GM21447 (cell line): ENCODE data around the gene TMSB10.
"Not testable (repeated sequence)": the region's sequence is repeated elsewhere in the genome, so short reads cannot be mapped to it uniquely, and the experiment has no call there.

ENCODE experiments used
- ATAC-seq: cut with Tn5 transposase; IDR thresholded peaks from one replicate; pipeline ENCODE4 v1.9.1; 2021; ENCODE audit not compliant: unreplicated experiment

TMSB10 gene

DNA sequence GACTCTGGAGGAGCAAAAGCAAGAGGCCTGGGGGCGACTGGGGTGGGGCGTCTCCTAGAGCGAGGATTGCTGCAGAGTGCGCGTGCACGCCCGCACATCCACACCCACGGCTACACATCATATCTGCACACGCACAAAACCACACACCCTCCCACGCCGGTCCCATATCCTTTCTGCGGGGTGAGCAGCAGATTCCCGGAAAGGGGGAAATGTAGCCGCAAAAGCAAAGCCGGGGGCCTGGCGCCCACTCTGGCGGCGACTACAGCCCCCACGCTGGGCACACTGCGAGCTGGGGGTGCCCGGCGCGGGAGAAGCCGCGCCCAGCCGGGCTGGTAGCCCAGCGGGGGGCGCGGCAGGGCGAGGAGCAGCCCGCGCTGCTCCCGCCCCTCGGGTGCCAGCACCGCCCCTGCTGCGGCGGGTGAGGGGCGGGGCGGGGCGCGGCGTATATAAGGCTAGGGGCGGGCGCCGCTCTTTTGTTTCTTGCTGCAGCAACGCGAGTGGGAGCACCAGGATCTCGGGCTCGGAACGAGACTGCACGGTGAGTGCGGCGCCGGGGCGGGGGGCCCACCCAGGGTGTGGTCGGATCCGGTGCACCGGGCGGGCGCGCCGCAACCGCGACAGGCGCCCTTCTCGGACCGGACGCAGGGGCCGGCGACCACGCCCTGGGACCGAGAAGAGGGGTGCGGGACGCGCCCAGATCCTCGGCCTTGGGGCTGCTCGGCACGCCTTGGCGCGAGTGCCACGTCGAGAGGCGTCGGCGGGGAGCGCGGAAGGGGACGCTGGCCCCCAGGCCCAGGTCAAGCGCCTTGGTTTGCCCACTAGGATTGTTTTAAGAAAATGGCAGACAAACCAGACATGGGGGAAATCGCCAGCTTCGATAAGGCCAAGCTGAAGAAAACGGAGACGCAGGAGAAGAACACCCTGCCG is at the start of gene TMSB10:
Gene TMSB10 (plus strand): TSS at position 476 of the 927 bp plus-strand sequence.
- ATAC-seq, result peak; percentile 56

DNA sequence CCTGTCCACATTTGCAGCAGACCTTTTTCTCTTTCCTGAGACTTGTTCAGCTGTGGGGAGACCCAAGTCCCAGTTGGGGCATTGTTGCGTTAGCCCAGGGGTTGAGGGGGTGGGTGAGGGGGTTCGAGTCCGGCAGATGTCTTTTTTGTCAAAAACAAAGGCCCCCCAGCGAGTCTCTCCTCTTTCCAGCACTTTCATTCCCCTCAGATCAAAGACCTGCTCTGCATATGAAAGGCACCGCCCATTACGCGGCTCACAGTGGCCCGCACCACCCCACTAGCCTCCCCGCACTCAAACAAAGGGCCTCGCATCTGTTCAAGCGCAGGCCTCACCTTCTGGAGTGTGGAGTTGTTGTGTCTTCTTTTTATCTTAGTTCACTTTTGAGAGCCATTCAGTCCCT is 49.7 kb upstream of the TMSB10 start:
- no peak for ATAC-seq

- ATAC-seq, result no peak
Observed at GRCh38 chr2:84856787-84857186, 48.7 kb upstream of the TMSB10 start.

DNA sequence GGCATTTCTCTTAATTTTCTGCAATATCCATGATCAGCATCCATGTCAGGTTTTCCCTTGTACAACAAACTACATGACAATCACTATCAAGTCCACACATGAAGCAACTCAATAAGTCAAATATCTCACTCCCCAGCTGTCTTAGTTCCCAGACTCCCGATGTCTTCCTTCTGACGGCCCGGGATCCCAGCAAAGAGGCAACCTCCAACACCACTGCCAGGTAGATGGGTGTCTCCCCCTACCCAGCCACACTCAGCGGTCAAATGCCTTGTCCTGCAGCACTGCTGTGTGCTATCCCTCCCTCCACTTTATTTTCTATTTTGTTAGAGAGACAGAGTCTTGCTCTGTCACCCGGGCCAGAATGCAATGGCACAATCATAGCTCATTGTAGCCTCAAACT is 47.9 kb upstream of the TMSB10 start:
- ATAC-seq, result no peak

DNA sequence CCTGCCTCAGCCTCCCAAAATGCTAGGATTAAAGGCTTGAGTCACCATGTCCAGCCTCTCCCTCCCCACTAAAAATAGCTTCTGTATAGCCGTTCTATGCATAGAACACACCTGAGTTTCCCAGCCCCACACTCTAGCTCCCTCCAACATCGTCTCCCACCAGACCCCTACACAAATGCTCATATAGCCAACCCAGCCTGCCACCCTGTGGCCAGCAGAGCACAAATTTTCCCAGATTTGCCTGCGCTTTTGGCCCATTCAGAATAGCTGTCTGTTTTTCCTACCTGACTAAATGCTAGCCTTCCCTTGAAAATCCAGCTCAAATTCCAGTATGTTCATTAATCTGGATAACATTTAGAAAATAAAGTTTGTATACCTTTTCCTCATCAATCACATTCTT is 47.3 kb upstream of the TMSB10 start:
- no peak for ATAC-seq

DNA sequence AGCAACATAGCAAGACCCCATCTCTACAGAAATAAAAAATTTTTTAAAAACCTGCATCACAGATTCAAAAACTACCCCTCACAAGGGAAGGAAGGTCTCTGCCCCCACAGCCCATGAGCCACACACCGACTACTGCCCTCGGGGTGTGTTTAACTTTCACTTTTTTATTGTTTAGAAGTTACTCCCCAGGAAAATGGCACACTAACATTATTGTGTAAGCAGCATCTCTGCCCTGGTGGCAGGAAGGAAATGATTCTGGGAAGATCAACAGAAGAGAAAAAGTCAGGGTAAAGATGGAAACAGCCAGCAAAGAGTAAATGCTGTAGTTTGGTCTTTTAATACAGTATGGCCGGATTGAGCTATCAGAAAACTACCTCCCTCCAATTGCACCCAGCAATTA is 46.5 kb upstream of the TMSB10 start:
- ATAC-seq, result no peak

- ATAC-seq, result no peak
Observed at GRCh38 chr2:84861539-84861938, 43.9 kb upstream of the TMSB10 start.

- no peak for ATAC-seq
Observed at GRCh38 chr2:84862006-84862405, 43.5 kb upstream of the TMSB10 start.

- ATAC-seq, result no peak
Observed at GRCh38 chr2:84865181-84865783, 40.2 kb upstream of the TMSB10 start.

DNA sequence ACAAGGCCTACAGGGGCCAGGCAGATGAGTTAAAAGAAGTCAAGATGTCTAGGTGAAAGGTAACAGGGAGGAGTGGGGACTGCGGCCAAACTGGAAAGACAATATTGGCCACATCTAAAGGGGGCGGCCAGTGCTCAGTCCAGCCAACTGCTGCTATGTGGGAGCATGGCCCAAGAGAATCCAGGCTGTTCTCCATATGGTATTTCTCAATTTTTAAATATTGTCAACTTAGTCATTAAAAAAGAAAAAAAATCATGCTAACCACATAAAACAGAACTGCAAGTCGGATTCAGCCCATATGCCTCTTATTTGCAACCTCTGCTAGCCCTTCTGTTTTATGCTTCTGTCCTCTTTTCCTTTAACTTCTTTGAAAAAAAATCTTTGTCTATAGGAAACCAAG is 39.3 kb upstream of the TMSB10 start:
- no peak for ATAC-seq

GRCh38 chr2:84868327-84868726 is 37.1 kb upstream of the TMSB10 start:
- not testable (repeated sequence) for ATAC-seq

- ATAC-seq, result no peak
Observed at GRCh38 chr2:84870306-84870705, 35.1 kb upstream of the TMSB10 start.

GRCh38 chr2:84872691-84873090 is 32.8 kb upstream of the TMSB10 start:
- not testable (repeated sequence) for ATAC-seq

GRCh38 chr2:84873350-84873749 is 32.1 kb upstream of the TMSB10 start:
- ATAC-seq, result no peak

GRCh38 chr2:84874381-84875212 is 30.9 kb upstream of the TMSB10 start:
- ATAC-seq, result no peak

DNA sequence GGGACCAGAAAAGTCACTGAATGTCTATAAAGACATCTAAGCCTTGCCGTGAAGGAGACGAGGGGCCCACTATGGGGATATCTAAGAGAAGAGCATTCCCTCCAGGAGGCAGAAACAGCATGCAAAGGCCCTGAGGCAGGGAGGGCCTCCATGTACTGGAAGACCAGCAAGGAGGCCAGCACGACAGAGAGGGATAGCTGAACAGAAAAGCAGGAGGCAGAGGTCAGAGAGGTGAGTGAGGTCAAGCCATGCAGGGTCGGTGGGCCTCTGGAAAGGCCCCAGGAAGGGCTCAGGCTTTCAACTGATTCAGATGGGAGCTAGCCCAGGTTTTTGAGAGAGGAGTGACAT is 30.3 kb upstream of the TMSB10 start:
- no peak for ATAC-seq

GRCh38 chr2:84875619-84876018 is 29.8 kb upstream of the TMSB10 start:
- not testable (repeated sequence) for ATAC-seq

DNA sequence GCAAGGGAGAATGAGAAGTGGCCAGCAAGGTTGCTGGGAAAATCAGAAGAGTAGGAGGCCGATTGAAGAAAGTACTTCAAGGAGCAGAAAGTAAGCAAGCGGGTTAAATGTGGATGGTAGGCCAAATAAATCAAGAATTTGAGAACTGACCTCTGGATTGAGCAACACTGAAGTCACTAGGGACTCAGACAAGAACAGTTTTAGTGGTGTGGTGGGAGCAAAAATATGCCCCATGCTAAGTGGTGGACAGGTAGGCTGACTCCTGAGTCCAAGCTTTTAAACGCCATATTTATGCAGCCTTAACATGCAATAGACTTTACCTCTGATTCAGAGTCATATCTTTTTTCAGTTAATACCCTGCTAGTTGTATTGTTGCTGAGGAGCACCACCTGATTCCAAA is 29.1 kb upstream of the TMSB10 start:
- ATAC-seq, result no peak

GRCh38 chr2:84878459-84878858 is 27.0 kb upstream of the TMSB10 start:
- ATAC-seq, result no peak

GRCh38 chr2:84878896-84879583 is 26.4 kb upstream of the TMSB10 start:
- ATAC-seq, result no peak
